Kidney (tissue), 14 donors: ENCODE results near the gene WWC1. TPM values are rescaled to one million over a fixed set of nuclear protein-coding genes. Genes with fewer than 3 reads are reported as not detected.

Source experiments
- DNase-seq, 5 donors: peaks; one replicate each; pipeline ENCODE4 v3.0.0-alpha.2; 2013 to 2020
- FAIRE-seq: peaks from 2 replicates; lab custom pipeline; 2012; peaks lifted over from hg19 to GRCh38; lab: Jason Lieb, UNC
- H3K27ac ChIP-seq, 2 donors: one replicate each; pipeline ENCODE4 v1.7.0; 2013; ENCODE audit warnings: low read depth in 2 of 2, low read length in 2 of 2, inconsistent platforms in 1 of 2
- H3K27me3 ChIP-seq: one replicate; pipeline ENCODE4 v1.7.1; 2013; ENCODE audit warnings: low read length, inconsistent platforms; ENCODE audit not compliant: control insufficient read depth, insufficient read depth
- H3K36me3 ChIP-seq, 3 donors: one replicate each; pipeline versions ENCODE4 v1.7.0 to v1.7.1; 2013; ENCODE audit warnings: low read length in 3 of 3, control low read depth in 1 of 3, inconsistent platforms in 1 of 3; ENCODE audit not compliant: insufficient read depth in 3 of 3, control insufficient read depth in 2 of 3
- H3K4me1 ChIP-seq, 3 donors: one replicate each; pipeline versions ENCODE4 v1.7.0 to v1.7.1; 2013; ENCODE audit warnings: low read length in 3 of 3, inconsistent platforms in 1 of 3, low read depth in 1 of 3; ENCODE audit not compliant: control insufficient read depth in 2 of 3, insufficient read depth in 2 of 3
- H3K4me3 ChIP-seq, 3 donors: one replicate each; pipeline versions ENCODE4 v1.7.0 to v1.8.1; 2013; ENCODE audit warnings: low read length in 3 of 3, control low read depth in 1 of 3, inconsistent platforms in 1 of 3
- H3K9ac ChIP-seq, 3 donors: one replicate each; pipeline versions ENCODE4 v1.7.0 to v1.7.1; 2013; ENCODE audit warnings: low read length in 3 of 3, control low read depth in 1 of 3, inconsistent platforms in 1 of 3
- H3K9me3 ChIP-seq, 3 donors: one replicate each; pipeline versions ENCODE4 v1.7.0 to v1.7.1; 2013; ENCODE audit warnings: low read length in 3 of 3, control low read depth in 1 of 3, inconsistent platforms in 1 of 3; ENCODE audit not compliant: control insufficient read depth in 2 of 3, insufficient read depth in 1 of 3
- intact Hi-C: fragments of 100-400 bp; cut with DNase I; formaldehyde crosslinking; loops from one replicate; pipeline ENCODE4 v1.11.1; 2022
- polyA plus RNA-seq: library from polyadenylated mRNA; stranded (reverse); fragments of 350-450 nt; fragmentation: Illumina TruSeq; extraction: RNeasy Lipid Tissue Mini Kit (QIAGEN cat#74804); gene quantifications from one replicate; pipeline ENCODE4 v1.2.3, GENCODE V29; 2014; ENCODE audit warnings: low read depth, low replicate concordance; ENCODE audit not compliant: insufficient read depth
- total RNA-seq: library from RNA; stranded (reverse); fragmentation: NEBNext Ultra II Directional; extraction: Animal tissue kit (Norgen Biotek cat#: 25700); gene quantifications from one replicate; pipeline ENCODE4 v1.2.1, GENCODE V29; 2021
- TF ChIP-seq, protein P1 (sequence below): IDR thresholded peaks from 3 replicates; pipeline ENCODE4 v1.5.1; 2012; ENCODE audit warnings: mild to moderate bottlenecking, moderate library complexity, borderline replicate concordance; ENCODE audit not compliant: insufficient read depth; ENCODE audit errors: extremely low read depth
- donor health status: control.
- donor health status: control.
- donor health status: control.
- donor health status: control.
- donor health status: control.
- donor health status: DM: yes; HTN: yes; CAD: no.
- donor health status: Normal renal cell carcinoma (clear cell type).

The WWC1 gene
- total and polyA plus RNA-seq, 2 donors from 2014 or later, result 74.4 to 174 TPM

DNA sequence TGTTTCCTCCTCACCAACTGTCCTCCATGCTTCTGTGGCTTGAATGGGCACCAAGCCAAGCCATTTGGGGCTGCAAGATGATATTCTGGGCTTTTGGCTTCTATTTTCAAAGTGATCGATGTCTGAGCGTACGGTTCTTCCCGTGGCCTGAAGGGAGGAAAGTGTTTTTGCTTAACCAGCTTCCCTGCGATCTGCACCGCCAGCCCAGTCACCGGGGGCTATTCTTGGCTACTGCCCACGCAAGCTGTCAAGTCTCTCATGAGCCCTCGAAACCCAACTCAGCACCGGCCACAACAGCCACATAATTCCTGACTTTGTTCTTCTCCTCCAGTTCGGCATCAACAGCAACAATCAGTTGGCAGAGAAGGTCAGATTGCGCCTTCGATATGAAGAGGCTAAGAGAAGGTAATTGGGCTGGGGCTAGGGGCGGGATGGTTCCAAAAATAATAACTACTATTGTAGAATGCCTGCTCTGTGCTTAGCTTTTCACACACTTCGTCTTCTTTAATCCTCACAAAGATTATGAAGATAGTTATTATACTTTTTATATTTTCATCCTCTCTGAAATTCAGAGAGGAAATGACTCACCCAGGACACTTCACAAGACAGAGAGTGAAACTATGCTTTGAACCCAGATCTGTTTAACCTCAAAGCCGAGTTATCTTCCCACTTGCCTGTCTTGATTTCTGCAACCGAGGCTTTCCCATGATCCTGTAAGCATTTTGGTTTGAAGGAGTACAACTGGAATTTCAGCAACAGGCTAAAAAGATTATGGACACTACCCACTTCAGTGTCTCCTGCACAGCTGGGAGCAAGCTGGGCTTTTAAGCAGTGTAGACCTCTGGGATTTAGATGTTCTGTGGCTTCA, 118.4 kb downstream of the WWC1 start:
- Histone ChIP-seq H3K9me3 (no peaks in the 10 kb centered on the region), H3K4me3 (no peak overlapping the region), H3K36me3 (peaks cover 0 to 73% (median 31%) of the 10 kb centered on the region in 3 donors), H3K4me1 (peaks cover 0 to 4% (median 0%) of the 10 kb centered on the region in 3 donors), H3K27ac (no peak overlapping the region), H3K27me3 (no peaks in the 10 kb centered on the region), H3K9ac (no peak overlapping the region)
- intact Hi-C loops, result no loop called here
- FAIRE-seq (no peak), DNase-seq (no peak)
- TF ChIP-seq, protein P1, sequence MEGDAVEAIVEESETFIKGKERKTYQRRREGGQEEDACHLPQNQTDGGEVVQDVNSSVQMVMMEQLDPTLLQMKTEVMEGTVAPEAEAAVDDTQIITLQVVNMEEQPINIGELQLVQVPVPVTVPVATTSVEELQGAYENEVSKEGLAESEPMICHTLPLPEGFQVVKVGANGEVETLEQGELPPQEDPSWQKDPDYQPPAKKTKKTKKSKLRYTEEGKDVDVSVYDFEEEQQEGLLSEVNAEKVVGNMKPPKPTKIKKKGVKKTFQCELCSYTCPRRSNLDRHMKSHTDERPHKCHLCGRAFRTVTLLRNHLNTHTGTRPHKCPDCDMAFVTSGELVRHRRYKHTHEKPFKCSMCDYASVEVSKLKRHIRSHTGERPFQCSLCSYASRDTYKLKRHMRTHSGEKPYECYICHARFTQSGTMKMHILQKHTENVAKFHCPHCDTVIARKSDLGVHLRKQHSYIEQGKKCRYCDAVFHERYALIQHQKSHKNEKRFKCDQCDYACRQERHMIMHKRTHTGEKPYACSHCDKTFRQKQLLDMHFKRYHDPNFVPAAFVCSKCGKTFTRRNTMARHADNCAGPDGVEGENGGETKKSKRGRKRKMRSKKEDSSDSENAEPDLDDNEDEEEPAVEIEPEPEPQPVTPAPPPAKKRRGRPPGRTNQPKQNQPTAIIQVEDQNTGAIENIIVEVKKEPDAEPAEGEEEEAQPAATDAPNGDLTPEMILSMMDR, result no peak

DNA sequence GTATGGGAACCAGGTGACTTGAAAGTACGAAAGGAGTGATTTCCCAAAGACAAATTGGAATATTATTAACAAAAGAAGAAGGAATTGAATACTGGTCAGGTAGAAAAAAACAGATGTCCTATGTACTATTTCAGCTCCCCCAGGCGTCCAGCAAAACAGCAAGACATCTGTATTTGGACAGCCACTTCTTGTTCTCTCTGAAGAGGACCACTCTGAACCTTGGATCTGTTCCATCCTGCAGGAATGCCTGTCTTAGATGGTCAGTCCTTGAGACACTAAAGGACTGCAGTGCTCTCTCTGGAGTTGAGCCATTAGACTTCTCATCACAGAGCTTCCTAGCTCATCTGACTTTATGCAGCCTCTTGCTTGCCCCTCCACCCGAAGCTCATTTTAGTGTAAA, 120.4 kb downstream of the WWC1 start:
- Histone ChIP-seq H3K9ac (no peak overlapping the region), H3K27ac (no peak overlapping the region), H3K4me1 (peaks cover 0 to 4% (median 0%) of the 10 kb centered on the region in 3 donors), H3K4me3 (no peak overlapping the region), H3K9me3 (no peaks in the 10 kb centered on the region), H3K27me3 (no peaks in the 10 kb centered on the region), H3K36me3 (peaks cover 0 to 72% (median 41%) of the 10 kb centered on the region in 3 donors)
- no peak for FAIRE-seq
- TF ChIP-seq, protein P1, result no peak
- DNase-seq, result no peak
- intact Hi-C loops, result no loop called here

DNA sequence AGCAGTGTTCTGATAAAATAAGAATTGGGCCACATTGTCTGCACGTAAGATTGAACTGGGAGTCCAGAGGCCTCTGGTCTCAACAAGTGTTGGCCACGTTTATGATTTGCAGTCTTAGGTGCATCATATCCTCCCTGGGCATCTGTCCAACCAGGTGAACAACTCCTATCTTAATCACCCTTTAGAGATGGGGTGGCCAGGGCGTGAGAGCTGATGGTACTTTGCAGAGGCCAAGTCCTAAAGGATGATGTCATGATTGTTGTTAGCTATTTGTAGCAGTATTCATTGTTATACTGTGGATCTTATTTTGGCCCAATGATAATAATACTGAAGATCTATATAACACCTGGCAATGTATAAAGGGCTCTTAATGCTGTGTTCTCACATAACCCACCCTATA, 121.6 kb downstream of the WWC1 start:
- H3K9me3 ChIP-seq, result no peaks in the 10 kb centered on the region
- no peak overlapping the region for H3K9ac ChIP-seq
- H3K4me1 ChIP-seq, result peaks cover 0 to 4% (median 0%) of the 10 kb centered on the region in 3 donors
- TF ChIP-seq, protein P1, result no peak
- no peak for FAIRE-seq
- no peaks in the 10 kb centered on the region for H3K27me3 ChIP-seq
- peaks cover 0 to 76% (median 47%) of the 10 kb centered on the region in 3 donors for H3K36me3 ChIP-seq
- DNase-seq, result no peak
- intact Hi-C loops, result no loop called here
- H3K4me3 ChIP-seq, result no peak overlapping the region
- H3K27ac ChIP-seq, result no peak overlapping the region
